Measurements from ENCODE around the gene MFAP3L.
"Not testable (repeated sequence)": the region's sequence is repeated elsewhere in the genome, so short reads cannot be mapped to it uniquely, and the experiment has no call there.

MFAP3L gene

GRCh38 chr4:169986369-169986768, 39.8 kb downstream of the MFAP3L start:
- DNase-seq, result no peak

DNA sequence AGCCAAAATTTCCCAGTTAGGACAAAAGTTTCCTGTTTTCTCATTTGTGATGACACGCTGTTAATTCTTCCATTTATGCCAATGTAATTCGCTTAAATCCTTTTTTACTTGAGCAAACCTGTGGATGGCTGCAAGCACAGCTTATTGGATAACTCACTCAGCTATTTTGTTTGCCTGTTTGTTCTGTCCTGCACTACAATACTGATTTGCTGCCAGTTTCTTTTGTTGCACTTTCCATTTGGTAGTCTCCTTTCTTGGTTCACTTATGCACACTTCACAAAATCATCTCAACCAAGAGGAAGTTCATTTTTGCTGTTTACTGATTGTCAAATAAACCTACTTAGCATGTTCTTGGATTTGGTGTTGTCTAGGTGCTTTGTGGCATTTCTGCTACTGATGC, 40.3 kb downstream of the MFAP3L start:
- DNase-seq, result no peak

DNA sequence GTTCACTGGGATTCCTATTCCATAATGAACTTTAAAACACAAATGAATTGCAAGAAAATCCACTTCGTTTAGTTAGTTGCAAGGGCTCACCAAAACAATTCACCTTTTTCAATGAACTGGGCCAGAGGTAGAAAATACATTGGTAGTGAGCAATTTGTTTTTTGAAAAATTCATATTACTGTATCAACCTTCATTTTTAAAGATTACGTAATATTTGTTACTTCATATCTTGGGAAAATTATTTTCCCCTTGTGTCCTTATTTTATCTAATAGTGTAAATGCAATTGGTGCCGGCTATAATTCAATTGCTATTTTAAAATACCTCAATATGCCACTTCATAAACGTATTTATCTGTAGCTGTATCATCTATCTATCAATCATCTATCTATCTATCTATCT, 41.5 kb downstream of the MFAP3L start:
- no peak for DNase-seq

DNA sequence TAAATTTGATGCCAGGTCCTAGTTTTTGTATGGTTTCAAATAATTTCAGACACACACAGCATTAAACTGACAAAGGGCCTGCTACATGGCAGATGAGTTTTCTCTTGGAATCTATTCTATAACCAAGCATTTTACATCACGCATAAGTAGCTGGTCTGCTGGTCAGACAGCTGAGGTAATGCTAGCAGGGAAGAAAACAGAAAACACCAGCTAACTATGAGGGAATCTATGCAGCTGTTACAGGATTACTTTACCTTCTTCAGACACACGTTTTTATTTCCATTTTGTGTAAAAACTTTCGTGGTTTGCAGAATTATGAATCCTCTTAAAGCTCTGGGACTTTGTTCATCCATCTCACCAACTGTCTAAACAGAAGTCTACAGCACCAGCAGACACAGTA, 42.0 kb downstream of the MFAP3L start:
- DNase-seq, result no peak

DNA sequence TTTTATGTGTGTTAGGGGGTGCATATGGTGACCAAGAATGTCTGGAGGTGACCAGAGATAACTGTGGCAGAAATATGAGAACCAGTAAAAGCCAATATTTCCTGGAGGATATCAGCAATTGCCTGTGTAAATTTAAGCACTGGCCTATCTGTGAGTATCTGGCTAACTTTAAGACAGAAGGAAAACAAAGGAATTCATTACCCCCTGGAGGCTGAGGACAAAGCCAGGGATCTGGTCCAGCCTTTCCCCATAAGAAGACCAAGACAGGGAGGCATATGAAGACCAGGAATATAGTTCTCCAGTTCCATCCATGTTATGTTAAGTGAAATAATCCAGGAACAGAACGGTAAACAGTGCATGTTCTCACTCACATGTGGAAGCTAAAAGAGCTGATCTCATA, 49.2 kb downstream of the MFAP3L start:
- DNase-seq, result no peak

- no peak for DNase-seq
These were observed 50.1 kb downstream of the MFAP3L start for GRCh38 chr4:169975838-169976796.

GRCh38 chr4:169975131-169975837, 50.9 kb downstream of the MFAP3L start:
- no peak for DNase-seq

- no peak for DNase-seq
These were observed 54.7 kb downstream of the MFAP3L start for GRCh38 chr4:169971456-169972015.

GRCh38 chr4:169968999-169969398, 57.2 kb downstream of the MFAP3L start:
- DNase-seq, result no peak

DNA sequence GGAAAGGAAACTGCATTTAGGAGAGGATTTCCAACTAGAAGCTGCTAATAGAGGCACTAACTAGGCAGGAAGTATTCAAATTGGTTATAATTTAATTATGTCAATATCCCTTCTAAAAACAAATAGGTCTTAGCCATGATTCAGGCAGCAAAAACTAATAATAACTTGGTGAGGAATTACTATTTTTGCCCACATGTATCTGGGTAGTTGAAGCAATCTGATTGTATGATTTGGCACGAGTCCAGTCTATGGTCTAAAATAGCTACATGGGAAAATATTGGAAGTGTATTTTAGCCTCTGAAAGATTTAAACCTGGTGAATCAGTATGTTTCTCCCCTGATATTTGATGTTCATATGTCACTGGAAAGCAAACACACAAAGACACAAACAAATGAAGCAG, 62.2 kb downstream of the MFAP3L start:
- no peak for DNase-seq

- no peak for DNase-seq
These were observed 66.9 kb downstream of the MFAP3L start for GRCh38 chr4:169959254-169959653.

DNA sequence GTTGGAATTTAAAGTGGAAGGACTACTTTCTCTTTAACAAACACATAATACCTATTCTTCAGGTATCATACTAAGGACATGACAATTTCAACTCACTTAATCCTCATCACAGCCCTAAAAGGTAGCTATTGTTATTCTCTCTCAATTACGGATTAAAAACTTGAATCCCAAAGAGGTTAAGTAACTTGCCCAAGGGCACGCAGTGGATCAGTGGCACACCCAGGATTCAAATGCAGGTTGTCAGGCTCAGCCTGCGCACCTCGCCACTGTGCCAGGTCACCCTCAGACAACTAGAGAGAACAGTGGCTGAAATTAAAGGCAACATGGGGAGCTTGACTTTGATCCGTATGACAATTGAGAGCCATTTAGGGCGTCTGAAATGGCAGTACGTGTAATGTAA, 67.6 kb downstream of the MFAP3L start:
- no peak for DNase-seq

- no peak for DNase-seq
These were observed 68.4 kb downstream of the MFAP3L start for GRCh38 chr4:169957785-169958184.

GRCh38 chr4:169956091-169956843, 69.9 kb downstream of the MFAP3L start:
- no peak for DNase-seq

GRCh38 chr4:169955521-169955920, 70.7 kb downstream of the MFAP3L start:
- DNase-seq, result no peak

GRCh38 chr4:169952236-169953002, 73.8 kb downstream of the MFAP3L start:
- DNase-seq, result no peak

DNA sequence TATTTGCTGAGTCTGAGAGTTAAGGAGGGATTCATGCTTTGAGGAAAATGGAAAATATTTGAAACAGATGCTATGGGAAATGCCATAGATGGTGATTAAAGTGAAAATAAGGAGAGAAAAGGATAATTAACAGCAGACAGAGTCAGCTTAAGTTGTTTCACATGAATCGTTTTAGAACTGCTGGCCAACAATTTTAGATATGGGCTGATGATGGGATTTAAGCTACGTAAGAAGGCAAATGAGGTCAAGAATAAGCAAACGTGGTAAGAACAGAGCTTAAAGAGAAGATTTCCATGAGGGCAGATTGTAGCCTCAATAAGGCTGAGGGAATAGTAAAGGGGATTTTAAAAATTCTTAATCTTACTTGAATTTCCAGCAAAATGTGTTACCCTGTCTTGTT, 77.9 kb downstream of the MFAP3L start:
- DNase-seq, result no peak

DNA sequence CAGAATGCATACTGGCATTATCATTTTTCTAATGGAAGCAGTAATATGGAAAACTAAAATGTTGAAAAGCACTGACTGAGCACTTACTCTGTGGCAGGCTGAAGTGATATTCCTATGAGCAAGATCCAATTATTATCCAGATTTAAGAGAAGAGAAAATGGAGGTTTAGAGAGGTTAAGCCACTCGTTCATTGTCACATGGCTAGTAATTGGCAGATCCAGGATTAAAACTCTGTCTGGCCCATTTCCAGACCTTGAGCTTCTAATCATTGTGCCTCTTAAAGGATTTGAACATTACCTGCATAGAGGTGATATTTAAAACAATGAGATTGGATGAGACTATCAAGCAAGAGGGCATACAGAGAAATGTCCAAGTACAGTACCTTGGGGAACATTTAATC, 80.6 kb downstream of the MFAP3L start:
- no peak for DNase-seq

GRCh38 chr4:169943601-169944000, 82.6 kb downstream of the MFAP3L start:
- DNase-seq, result not testable (repeated sequence)

DNA sequence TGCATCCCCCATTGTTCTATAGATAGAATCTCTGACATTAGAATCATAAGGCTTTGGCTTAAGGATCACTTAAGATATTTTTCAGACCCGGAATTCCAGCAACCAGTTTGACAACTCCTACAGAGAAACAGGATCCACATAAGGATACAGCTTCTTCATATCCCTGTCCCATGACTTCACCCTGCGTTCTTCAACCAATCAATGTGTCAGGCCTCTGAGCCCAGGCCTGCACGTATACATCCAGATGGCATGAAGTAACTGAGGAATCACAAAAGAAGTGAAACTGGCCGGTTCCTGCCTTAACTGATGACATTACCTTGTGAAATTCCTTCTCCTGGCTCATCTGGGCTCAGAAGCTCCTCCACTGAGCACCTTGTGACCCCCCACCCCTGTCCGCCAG, 85.1 kb downstream of the MFAP3L start:
- no peak for DNase-seq

- DNase-seq, result no peak
These were observed 85.7 kb downstream of the MFAP3L start for GRCh38 chr4:169940460-169940859.
